ENCODE measurements around the gene HIRA. TPM values are rescaled to one million over a fixed set of nuclear protein-coding genes. Genes with fewer than 3 reads are reported as not detected.

Gene HIRA
- polyA plus RNA-seq, 2 of the 4 experiments (the other 2 are of a cell fraction), result 12.3 to 16.6 TPM

DNA sequence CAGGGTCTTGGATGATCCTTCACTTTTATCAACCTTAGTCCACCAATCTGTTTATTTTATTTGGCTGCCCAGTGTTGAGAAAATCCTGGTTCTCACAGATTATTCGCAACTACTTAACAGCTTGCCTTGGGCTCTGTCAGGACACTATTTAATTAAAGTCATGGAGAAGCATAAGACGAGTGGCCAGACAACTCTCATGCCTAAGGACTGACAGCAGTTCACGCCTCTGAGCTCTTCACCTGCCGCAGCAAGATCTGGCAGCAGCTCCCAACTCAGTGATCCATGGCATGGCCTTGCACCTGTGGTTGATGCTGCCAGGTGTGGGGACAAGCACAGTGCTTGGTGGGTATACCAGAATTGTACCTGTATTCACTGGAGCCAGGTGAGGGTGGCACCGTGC is 37.8 kb downstream of the HIRA start:
- 78% methylated on average over 5 of the region's 5 CpGs for WGBS (ENCODE audit: missing lambda C conversion rate)
- Histone ChIP-seq H3K4me2 (no peak overlapping the region), H3K27ac (no peak overlapping the region), H3K9me3 (no peaks in the 10 kb centered on the region), H3K4me3 (no peak overlapping the region), H3K4me1 (no peaks in the 10 kb centered on the region)
- FAIRE-seq (no peak), ATAC-seq (no peak), DNase-seq (ENCODE audit: low read depth in 1 of 2, low spot score in 1 of 2) (no peak)
- ChIA-PET POLR2A (no interaction called here), CTCF (interaction anchor here (0.7 to 1.9 kb wide), 2 partner anchors 18 to 236 kb away, joined by 3 to 6 read pairs; no protein-coding TSS in a partner anchor)
- TF ChIP-seq JUNB (IDR thresholded peaks at IDR 0.05), result no peak
- TF ChIP-seq, protein P1, sequence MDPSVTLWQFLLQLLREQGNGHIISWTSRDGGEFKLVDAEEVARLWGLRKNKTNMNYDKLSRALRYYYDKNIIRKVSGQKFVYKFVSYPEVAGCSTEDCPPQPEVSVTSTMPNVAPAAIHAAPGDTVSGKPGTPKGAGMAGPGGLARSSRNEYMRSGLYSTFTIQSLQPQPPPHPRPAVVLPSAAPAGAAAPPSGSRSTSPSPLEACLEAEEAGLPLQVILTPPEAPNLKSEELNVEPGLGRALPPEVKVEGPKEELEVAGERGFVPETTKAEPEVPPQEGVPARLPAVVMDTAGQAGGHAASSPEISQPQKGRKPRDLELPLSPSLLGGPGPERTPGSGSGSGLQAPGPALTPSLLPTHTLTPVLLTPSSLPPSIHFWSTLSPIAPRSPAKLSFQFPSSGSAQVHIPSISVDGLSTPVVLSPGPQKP (IDR thresholded peaks at IDR 0.05; ENCODE audit: low read depth, low read length), result no peak
- TF ChIP-seq RARB (CRISPR knock-in tag; IDR thresholded peaks at IDR 0.05), result no peak
- TF ChIP-seq POLR2AphosphoS2 (conservative IDR thresholded peaks at IDR 0.05; ENCODE audit: low read length), result no peak
- no peak for TF ChIP-seq RAD21 (conservative IDR thresholded peaks at IDR 0.05 in 1 of 2, IDR thresholded peaks at IDR 0.05 in 1 of 2)
- TF ChIP-seq PHF8 (IDR thresholded peaks at IDR 0.05; ENCODE audit: borderline replicate concordance, low read depth), result no peak

DNA sequence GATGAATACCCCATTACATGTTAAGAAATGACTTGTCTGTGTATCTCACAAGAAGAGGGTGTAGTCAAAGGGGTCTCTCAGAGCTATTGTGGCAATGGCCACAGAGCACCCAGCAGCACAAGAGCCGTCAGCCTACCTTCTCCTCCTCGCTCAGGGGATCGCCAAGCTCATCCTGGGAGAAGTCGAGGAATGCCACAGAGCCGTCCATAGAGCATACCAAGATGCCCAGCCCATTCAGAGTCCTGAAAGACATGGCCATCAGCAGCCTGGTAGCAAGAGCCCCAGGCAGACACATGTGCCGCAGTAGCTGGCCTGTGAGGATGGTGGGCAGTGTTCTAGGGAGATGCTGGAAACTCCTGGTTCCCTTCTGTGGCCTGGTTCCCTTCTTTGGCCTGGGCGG is 44.0 kb downstream of the HIRA start:
- Histone ChIP-seq H3K27ac (no peak overlapping the region), H3K4me3 (no peak overlapping the region), H3K4me1 (no peaks in the 10 kb centered on the region), H3K4me2 (no peak overlapping the region), H3K9me3 (no peaks in the 10 kb centered on the region)
- CTCF ChIA-PET, result no interaction called here
- DNase-seq (ENCODE audit: low read depth in 1 of 2, low spot score in 1 of 2) (no peak), ATAC-seq (no peak), FAIRE-seq (no peak)
- WGBS (ENCODE audit: missing lambda C conversion rate), result 91% methylated on average over 5 of the region's 7 CpGs
- no peak for TF ChIP-seq ESRRA (IDR thresholded peaks at IDR 0.05; ENCODE audit: borderline replicate concordance, low read length)
- POLR2A ChIA-PET, result no interaction called here

DNA sequence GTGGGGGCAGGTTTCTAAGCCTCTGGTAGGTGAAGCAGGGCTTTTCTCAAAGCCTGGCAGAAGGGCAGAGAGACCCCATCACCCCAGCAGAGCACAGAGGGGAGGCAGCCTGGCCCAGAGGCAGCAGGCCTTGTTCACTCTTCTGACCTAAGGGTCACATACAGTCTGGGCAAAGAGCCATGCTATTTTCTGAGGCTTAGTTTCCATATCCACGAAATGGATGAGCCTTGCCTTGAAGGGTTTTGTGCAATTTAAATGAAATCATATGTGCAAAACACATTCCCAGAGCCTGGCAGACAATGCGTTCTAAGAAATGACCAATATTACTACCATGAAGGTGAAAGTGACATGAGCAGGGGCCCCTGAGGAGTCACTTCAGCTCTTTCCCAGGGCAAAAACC is 44.5 kb downstream of the HIRA start:
- Histone ChIP-seq H3K4me1 (no peaks in the 10 kb centered on the region), H3K4me2 (no peak overlapping the region), H3K27ac (no peak overlapping the region), H3K4me3 (no peak overlapping the region), H3K9me3 (no peaks in the 10 kb centered on the region)
- ChIA-PET CTCF (no interaction called here), POLR2A (no interaction called here)
- 79% methylated on average over 2 of the region's 2 CpGs for WGBS (ENCODE audit: missing lambda C conversion rate)
- DNase-seq (ENCODE audit: low read depth in 1 of 2, low spot score in 1 of 2), result no peak
- ATAC-seq, result no peak
- FAIRE-seq, result no peak
- TF ChIP-seq CEBPB (IDR thresholded peaks at IDR 0.05) (no peak), PHF8 (IDR thresholded peaks at IDR 0.05; ENCODE audit: borderline replicate concordance, low read depth) (no peak), EP300 (IDR thresholded peaks at IDR 0.05) (no peak), NR3C1 (IDR thresholded peaks at IDR 0.05) (no peak), SREBF2 (IDR thresholded peaks at IDR 0.05) (no peak), HDAC2 (IDR thresholded peaks at IDR 0.05) (no peak), POLR2A (IDR thresholded peaks at IDR 0.05; ENCODE audit: low read length) (no peak), RAD21 (conservative IDR thresholded peaks at IDR 0.05 in 1 of 2, IDR thresholded peaks at IDR 0.05 in 1 of 2) (no peak), JUN (IDR thresholded peaks at IDR 0.05) (no peak), FOSB (CRISPR knock-in tag; IDR thresholded peaks at IDR 0.05) (no peak), EHF (CRISPR knock-in tag; IDR thresholded peaks at IDR 0.05) (no peak), KDM1A (IDR thresholded peaks at IDR 0.05; ENCODE audit: low read depth) (no peak), CHD4 (IDR thresholded peaks at IDR 0.05; ENCODE audit: borderline replicate concordance) (no peak), HEYL (CRISPR knock-in tag; IDR thresholded peaks at IDR 0.05) (no peak), POLR2AphosphoS2 (conservative IDR thresholded peaks at IDR 0.05; ENCODE audit: low read length) (no peak), ESRRA (IDR thresholded peaks at IDR 0.05; ENCODE audit: borderline replicate concordance, low read length) (no peak), NPAS2 (CRISPR knock-in tag; IDR thresholded peaks at IDR 0.05; ENCODE audit: borderline replicate concordance) (no peak)
- TF ChIP-seq, protein P2, sequence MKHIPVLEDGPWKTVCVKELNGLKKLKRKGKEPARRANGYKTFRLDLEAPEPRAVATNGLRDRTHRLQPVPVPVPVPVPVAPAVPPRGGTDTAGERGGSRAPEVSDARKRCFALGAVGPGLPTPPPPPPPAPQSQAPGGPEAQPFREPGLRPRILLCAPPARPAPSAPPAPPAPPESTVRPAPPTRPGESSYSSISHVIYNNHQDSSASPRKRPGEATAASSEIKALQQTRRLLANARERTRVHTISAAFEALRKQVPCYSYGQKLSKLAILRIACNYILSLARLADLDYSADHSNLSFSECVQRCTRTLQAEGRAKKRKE (CRISPR knock-in tag; IDR thresholded peaks at IDR 0.05; ENCODE audit: low read depth), result no peak
- TF ChIP-seq, protein P3, sequence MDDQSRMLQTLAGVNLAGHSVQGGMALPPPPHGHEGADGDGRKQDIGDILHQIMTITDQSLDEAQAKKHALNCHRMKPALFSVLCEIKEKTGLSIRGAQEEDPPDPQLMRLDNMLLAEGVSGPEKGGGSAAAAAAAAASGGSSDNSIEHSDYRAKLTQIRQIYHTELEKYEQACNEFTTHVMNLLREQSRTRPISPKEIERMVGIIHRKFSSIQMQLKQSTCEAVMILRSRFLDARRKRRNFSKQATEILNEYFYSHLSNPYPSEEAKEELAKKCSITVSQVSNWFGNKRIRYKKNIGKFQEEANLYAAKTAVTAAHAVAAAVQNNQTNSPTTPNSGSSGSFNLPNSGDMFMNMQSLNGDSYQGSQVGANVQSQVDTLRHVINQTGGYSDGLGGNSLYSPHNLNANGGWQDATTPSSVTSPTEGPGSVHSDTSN (IDR thresholded peaks at IDR 0.05), result no peak

All from A549 (cell line).